ENCODE data around the gene KATNA1. TPM values are rescaled to one million over a fixed set of nuclear protein-coding genes. Genes with fewer than 3 reads are reported as not detected.
A peak's percentile ranks its signal among the peaks of the same experiment; 100 is the strongest.

Gene KATNA1
- total and polyA plus RNA-seq, 9 of the 15 experiments (the other 6 are each of a cell fraction or from before 2014, with no cell fraction given) = 22.5 to 76.9 (median 45.0) TPM

DNA sequence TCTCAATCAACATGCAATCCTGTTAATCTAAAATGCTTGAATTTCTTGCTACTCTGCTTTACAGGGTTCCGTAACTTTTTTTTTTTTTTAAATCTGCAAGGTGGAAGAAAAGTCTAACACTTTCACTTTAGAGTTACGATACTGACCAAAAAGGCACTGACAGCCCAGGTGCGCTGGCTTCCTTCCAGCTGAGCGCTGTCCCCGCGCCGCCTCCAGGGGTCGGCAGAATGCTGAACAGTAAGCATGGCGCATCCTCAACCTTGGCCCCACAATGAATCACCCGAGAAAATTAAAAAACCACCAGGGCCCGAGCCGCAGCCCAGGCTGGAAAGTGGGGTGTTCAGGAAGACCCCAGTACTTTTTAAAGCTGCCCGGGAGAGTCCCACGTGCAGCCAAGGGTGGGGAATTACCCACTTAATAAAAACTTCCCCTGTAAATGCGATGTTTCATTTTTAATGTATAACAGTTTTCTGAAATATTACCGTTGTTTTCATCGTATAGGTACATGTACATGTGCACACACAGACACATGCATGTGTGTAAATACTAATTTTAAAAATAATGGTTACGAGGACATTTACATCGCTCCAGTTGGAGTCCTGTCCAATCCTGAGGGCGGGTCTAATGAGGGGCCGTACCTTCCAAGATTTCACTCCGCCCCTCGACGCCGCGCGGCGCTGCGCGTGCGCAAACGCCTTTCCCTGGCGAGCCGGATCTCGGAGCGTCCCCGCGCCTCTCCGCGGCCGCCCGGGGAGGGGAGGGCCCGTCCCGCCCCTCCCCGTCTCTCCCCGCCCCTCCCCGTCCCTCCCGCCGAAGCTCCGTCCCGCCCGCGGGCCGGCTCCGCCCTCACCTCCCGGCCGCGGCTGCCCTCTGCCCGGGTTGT lies 82.7 kb downstream of the KATNA1 start, which contains the start of gene GINM1 (continued):
- TF ChIP-seq, protein P1, sequence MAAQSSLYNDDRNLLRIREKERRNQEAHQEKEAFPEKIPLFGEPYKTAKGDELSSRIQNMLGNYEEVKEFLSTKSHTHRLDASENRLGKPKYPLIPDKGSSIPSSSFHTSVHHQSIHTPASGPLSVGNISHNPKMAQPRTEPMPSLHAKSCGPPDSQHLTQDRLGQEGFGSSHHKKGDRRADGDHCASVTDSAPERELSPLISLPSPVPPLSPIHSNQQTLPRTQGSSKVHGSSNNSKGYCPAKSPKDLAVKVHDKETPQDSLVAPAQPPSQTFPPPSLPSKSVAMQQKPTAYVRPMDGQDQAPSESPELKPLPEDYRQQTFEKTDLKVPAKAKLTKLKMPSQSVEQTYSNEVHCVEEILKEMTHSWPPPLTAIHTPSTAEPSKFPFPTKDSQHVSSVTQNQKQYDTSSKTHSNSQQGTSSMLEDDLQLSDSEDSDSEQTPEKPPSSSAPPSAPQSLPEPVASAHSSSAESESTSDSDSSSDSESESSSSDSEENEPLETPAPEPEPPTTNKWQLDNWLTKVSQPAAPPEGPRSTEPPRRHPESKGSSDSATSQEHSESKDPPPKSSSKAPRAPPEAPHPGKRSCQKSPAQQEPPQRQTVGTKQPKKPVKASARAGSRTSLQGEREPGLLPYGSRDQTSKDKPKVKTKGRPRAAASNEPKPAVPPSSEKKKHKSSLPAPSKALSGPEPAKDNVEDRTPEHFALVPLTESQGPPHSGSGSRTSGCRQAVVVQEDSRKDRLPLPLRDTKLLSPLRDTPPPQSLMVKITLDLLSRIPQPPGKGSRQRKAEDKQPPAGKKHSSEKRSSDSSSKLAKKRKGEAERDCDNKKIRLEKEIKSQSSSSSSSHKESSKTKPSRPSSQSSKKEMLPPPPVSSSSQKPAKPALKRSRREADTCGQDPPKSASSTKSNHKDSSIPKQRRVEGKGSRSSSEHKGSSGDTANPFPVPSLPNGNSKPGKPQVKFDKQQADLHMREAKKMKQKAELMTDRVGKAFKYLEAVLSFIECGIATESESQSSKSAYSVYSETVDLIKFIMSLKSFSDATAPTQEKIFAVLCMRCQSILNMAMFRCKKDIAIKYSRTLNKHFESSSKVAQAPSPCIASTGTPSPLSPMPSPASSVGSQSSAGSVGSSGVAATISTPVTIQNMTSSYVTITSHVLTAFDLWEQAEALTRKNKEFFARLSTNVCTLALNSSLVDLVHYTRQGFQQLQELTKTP (IDR thresholded peaks at IDR 0.05; ENCODE audit: low read depth in 1 of 2, partially characterized antibody in 2 of 2) = peak; percentile 45 to 59
- TF ChIP-seq, protein P2, sequence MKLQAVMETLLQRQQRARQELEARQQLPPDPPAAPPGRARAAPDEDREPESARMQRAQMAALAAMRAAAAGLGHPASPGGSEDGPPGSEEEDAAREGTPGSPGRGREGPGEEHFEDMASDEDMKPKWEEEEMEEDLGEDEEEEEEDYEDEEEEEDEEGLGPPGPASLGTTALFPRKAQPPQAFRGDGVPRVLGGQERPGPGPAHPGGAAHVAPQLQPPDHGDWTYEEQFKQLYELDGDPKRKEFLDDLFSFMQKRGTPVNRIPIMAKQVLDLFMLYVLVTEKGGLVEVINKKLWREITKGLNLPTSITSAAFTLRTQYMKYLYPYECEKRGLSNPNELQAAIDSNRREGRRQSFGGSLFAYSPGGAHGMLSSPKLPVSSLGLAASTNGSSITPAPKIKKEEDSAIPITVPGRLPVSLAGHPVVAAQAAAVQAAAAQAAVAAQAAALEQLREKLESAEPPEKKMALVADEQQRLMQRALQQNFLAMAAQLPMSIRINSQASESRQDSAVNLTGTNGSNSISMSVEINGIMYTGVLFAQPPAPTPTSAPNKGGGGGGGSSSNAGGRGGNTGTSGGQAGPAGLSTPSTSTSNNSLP (IDR thresholded peaks at IDR 0.05; ENCODE audit: borderline replicate concordance, low read depth, low read length) = no peak
- TF ChIP-seq HSF4 (CRISPR knock-in tag; IDR thresholded peaks at IDR 0.05; ENCODE audit: borderline replicate concordance) = no peak
- TF ChIP-seq, protein P3, sequence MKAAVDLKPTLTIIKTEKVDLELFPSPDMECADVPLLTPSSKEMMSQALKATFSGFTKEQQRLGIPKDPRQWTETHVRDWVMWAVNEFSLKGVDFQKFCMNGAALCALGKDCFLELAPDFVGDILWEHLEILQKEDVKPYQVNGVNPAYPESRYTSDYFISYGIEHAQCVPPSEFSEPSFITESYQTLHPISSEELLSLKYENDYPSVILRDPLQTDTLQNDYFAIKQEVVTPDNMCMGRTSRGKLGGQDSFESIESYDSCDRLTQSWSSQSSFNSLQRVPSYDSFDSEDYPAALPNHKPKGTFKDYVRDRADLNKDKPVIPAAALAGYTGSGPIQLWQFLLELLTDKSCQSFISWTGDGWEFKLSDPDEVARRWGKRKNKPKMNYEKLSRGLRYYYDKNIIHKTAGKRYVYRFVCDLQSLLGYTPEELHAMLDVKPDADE (conservative IDR thresholded peaks at IDR 0.05; ENCODE audit: control insufficient read depth, low read depth, low read length) = no peak; the same call in 1 of the 2 replicates
- TF ChIP-seq ZNF696 (CRISPR knock-in tag; conservative IDR thresholded peaks at IDR 0.05) = no peak
- no peak; the same call in 1 of the 2 replicates for TF ChIP-seq GABPB1 (CRISPR knock-in tag; IDR thresholded peaks at IDR 0.05)
- no peak for TF ChIP-seq ASH1L (IDR thresholded peaks at IDR 0.05; ENCODE audit: borderline replicate concordance, low read depth, partially characterized antibody)
- no peak for TF ChIP-seq ZNF232 (CRISPR knock-in tag; IDR thresholded peaks at IDR 0.05)
- peak; percentile 62 for TF ChIP-seq HDAC3 (IDR thresholded peaks at IDR 0.05; ENCODE audit: borderline replicate concordance, partially characterized antibody)
- no peak for TF ChIP-seq MTA2 (IDR thresholded peaks at IDR 0.05; ENCODE audit: low read depth)
- TF ChIP-seq KLF16 (IDR thresholded peaks at IDR 0.05) = peak; percentile 50; the same call in 1 of the 2 replicates
- no peak for TF ChIP-seq EZH2 (IDR thresholded peaks at IDR 0.05; ENCODE audit: borderline replicate concordance, low read depth, low read length)
- peak; percentile 64; the same call in 1 of the 2 replicates for TF ChIP-seq SMC3 (conservative IDR thresholded peaks at IDR 0.05; ENCODE audit: insufficient read depth, low read depth, low read length)
- TF ChIP-seq HMG20B (CRISPR knock-in tag; IDR thresholded peaks at IDR 0.05) = no peak
- TF ChIP-seq, protein P4, sequence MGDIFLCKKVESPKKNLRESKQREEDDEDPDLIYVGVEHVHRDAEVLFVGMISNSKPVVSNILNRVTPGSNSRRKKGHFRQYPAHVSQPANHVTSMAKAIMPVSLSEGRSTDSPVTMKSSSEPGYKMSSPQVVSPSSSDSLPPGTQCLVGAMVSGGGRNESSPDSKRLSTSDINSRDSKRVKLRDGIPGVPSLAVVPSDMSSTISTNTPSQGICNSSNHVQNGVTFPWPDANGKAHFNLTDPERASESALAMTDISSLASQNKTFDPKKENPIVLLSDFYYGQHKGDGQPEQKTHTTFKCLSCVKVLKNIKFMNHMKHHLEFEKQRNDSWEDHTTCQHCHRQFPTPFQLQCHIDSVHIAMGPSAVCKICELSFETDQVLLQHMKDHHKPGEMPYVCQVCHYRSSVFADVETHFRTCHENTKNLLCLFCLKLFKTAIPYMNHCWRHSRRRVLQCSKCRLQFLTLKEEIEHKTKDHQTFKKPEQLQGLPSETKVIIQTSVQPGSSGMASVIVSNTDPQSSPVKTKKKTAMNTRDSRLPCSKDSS (IDR thresholded peaks at IDR 0.05; ENCODE audit: low read depth, partially characterized antibody) = no peak
